Left lobe of liver (tissue), 2 donors: ENCODE measurements around the gene GRM5. TPM values are rescaled to one million over a fixed set of nuclear protein-coding genes. Genes with fewer than 3 reads are reported as not detected.

Source experiments
- ATAC-seq: fragments of 200-7000 bp; cut with Tn5 transposase; one replicate; pipeline ENCODE4 v1.9.1; 2020; ENCODE audit warnings: mild to moderate bottlenecking, moderate library complexity
- DNase-seq: peaks from one replicate; pipeline ENCODE4 v3.0.0-alpha.2; 2020; ENCODE audit warnings: low spot score
- total RNA-seq: library from RNA; stranded (reverse); gene quantifications from one replicate; pipeline ENCODE4 v1.2.1, GENCODE V29; 2021
- donor health status: DM: no; HTN: no; CAD: no; lungs with moderate emphysema.
- donor health status: DM: no; HTN: yes; CAD: no.

GRM5 gene
- total RNA-seq, 1 donor from 2014 or later = not detected

DNA sequence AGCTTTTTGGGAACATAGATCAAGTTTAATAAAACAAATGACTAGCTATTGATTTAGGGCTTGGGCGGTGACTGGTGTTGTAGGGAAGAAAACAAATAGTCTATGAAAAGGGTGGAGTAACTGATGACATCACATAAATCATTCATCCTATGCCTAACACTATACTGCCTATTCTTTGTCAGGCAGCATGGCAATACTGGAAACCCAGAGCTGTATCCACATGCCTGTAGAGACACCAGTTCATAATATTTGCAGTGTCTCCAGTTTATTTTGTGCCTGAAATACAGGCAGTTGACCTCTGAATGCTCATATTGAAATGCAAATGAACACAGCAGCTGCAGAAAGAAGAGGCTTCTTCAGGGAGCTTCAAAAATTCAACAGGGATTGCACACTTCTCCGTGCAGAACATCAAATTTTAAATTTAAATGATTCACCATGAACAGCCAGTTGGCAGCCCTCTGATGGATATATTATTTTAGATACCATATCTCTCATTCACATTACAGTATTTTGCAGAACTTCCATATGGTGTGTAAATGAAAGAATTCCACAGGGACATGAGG, 445.1 kb downstream of the GRM5 start:
- no peak for DNase-seq
- ATAC-seq = no peak

DNA sequence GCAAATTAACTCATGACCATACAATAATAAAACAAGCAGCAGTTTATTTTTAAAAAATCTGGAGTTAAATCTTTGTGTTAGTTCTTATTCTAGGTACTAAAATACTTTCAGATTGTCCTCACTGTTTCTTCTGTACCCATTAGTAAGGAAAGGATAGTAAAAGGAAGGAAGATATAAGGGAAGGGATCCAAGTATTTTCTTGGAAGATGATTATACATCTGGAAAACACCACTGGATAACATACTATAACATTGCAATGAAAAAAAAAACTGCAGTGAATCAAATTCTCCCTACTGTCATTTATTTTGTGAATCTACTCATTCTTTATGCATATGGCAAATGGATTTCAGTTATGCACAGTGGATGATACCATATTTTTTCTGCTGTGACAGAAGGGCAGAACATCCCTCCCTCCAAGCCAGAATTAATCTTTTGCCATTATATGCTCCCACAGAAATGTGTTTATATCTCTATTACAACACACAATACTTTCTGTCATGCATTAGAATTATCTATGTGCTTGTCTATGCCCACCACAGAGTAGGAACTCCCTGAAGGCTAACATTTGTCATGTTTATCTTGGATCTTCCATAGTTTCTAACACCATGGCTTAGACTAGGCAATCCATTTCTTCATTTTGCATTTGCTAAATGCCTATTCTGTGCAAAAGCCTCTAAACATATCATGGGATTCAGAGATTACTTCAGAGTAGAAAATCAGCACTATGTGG, 446.0 kb downstream of the GRM5 start:
- DNase-seq (no peak), ATAC-seq (no peak)

DNA sequence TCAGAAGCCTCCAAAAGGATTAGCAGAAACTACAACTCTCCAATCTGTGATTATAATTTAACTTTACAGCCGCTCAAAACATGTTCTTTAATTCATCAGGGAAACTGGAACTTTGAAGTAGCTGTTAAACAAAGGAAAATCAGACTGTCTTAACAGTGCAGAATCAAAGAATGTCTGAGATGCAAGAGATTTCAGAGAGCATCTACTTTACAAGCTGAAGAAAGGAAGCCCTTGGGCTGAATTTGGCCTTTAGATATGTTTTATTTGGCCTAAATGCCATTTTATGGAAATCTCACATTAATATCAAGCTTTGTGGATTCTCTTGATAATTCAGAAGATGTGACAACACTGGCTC, 446.7 kb downstream of the GRM5 start:
- ATAC-seq (no peak), DNase-seq (no peak)

DNA sequence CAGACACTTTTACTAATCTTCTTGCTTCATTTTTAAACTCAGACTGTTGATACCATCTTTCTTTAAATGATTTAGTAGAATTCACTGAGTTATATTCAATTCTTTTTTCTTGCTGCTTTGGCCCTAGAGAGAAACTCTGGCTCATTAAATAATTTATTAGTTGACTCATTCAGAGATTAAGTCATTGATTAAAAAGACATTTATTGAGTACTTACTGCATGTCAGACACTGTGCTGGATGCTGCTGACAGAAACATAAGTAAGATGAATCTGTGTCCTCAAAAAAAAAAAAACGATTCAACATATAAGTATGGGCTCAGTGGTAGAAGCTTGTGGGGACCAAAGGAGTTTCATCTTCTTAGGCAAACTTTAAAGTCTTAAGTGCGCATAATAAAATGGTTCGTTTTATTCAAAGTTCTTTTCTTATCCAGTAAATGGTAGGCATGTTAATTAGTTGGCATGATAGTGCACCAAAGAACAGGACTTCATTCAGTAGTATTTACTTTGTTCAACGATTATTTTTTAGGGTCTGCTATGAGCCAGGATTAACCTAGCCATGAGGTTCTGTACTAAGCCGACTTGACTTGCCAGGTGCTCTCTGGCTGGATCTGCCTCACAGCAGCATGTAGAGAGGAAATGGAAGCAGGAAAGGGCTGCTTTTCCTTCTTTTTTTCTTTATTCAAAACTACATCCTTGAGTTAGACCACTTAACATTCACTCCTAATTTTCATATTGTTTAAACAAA, 447.3 kb downstream of the GRM5 start:
- no peak for DNase-seq
- no peak for ATAC-seq

- DNase-seq (no peak), ATAC-seq (no peak)
Measured at GRCh38 chr11:88617226-88617625, 448.6 kb downstream of the GRM5 start.

DNA sequence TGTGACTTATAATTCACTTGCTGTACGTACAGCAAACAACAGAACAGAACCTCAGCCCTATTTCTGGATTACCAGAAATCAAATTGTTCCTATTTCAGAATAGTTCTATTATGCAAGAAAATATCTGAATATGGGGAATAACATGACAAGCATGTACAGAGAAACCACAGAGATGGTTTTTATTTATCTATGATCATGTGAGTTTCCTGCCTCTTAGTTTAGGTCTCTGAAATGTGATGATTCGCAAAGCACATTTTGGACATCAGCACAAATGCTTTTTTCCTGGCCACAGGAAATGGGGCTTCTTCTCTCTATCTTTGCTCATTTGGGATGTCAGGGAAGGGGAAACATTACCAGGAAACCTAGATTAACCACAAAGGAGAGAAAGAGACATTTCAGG, 461.5 kb downstream of the GRM5 start:
- no peak for DNase-seq
- no peak for ATAC-seq

DNA sequence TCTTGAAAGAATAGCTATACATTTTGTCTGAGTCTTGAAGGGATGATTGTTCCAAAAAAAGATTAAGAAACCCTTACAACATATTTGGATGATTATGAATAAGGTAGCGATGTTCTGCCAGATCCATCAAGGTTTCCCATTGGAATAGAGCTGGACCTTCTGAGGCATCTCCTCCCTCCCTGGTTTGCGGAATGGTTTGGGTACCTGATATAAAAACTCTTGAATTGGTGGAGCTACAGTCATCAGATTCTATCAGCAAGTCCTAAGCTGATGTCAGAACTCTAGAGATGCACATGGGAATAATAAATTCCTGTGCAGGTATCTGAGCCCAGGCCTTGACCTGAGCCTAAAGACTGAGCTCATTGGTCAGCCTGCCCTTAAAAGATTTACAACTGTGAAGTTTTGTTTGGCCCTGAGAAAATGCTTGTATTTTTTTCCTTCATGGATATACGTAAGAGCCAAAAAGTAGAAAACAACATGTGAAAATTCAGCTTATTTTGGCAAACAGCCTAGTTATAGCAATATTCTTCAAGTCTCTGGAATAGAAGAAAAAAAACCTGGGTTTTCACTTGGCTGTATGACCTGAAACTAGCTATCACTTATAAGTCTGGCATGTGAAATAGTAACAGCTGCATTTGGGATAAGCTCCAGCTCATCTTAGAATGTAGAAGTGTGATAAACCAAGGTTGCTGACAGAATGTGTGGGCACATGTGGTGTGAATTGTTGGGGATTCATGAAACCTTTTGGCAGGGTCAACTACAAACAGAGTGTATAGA, 462.5 kb downstream of the GRM5 start:
- DNase-seq = no peak

DNA sequence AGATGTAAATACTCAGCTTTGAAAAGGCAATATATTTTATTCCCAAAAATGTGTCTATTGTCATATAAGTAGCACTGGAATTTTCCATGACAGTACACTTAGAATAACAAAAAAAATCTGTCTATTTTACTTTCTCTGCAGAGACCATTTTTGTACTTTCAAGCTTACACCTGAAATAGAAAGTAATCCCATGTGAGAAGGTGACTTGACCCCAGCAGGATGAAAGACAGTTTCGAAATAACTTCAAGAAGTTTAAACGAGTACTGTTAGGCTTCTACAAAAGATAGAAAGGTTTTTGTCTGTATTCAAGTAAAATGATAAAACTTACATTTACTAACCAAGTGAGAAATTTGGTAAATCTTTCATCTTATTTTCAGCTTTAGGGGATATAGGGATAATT, 468.4 kb downstream of the GRM5 start:
- ATAC-seq (no peak), DNase-seq (no peak)

More for the DNA sequence above, 462.5 kb downstream of the GRM5 start:
- ATAC-seq = no peak

DNA sequence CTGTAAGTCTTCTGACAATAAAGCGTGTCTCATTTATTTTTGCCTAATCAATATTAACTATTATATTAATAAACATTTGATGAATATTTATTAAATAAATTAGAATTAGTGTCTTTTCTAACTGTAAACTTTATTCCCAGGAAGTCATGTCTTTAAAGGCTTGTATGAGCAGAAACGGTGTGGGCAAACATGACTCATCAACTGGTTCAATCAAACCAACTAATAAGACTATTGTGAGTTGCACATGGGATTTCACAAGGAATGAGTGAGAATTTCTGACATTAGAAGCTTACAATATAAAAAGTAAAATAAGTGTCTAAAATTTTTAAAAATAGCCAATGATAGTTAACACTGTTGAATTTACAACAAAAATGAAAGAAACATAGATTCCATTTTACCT, 469.0 kb downstream of the GRM5 start:
- DNase-seq (no peak), ATAC-seq (no peak)

DNA sequence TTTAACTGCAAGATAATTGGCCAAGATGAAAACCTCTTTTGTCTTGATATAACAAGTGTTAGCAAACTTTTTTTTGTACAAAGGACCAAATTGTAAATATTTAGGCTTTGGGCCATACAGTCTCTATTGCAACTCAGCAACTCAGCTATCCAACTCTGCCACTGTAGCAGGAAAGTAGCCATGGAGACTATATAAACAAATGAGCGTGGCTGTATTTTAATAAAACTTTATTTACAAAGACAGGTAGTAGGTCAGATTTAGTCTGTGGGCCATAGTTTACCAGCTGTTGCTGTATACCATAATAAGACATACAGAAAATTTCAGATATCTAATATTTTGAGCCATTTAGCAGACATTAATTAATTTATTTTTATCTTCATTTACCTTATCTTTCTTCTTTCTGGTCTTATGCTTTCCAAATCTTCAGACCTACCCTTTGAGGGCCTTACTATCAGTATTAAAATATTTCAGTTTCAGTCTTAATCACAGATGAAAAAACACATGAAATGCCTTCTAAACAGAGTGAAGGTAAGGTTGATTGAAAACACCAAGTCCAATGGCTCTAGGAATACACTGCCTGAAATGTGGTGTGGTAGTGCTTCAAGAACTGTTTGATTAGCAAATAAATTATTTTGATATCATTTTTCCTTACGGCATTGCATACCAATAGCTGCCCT, 471.4 kb downstream of the GRM5 start:
- ATAC-seq = no peak
- DNase-seq = no peak

DNA sequence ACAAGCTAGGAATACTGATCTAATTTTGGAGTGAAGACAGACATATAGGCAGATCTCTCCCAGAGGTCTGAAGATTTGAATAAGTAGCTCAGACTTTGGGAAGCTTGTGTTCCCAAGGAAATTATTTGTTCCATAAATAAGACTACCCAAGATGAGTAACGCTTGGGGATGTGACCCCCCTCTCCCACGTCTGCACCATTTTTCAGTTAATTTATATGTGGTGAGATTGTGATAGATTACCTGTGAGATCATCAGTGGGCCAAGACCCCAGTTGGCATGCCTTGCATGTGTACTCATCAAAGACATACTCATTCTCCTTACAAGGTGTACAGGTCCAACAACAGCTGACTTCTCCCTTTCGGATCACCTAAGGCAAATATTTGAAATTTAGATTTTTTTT, 475.4 kb downstream of the GRM5 start:
- DNase-seq (no peak), ATAC-seq (no peak)

GRCh38 chr11:88583251-88583650, 482.5 kb downstream of the GRM5 start:
- DNase-seq (no peak), ATAC-seq (no peak)

- DNase-seq = no peak
- ATAC-seq = no peak
Measured at GRCh38 chr11:88579466-88579865, 486.3 kb downstream of the GRM5 start.

DNA sequence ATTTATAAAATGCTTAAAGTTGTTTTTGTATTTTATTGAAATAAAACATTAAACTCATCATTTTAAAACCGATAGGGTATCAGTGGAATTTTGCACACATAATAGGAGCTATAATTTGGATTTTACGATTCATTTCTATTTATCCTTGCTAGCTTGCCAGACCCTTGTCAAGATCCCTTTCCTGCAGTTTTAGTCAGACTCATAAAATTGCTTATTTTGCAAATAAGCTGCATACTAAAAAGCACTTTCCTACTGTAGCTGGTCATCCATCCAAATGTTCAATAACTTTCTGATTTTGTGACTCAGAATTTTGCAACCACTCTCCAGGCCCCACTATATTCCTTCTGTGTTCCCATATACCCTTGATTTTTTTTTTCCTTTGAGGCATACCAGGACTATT, 489.0 kb downstream of the GRM5 start:
- ATAC-seq = no peak
- no peak for DNase-seq

- no peak for ATAC-seq
- no peak for DNase-seq
Measured at GRCh38 chr11:88575916-88576315, 489.9 kb downstream of the GRM5 start.

DNA sequence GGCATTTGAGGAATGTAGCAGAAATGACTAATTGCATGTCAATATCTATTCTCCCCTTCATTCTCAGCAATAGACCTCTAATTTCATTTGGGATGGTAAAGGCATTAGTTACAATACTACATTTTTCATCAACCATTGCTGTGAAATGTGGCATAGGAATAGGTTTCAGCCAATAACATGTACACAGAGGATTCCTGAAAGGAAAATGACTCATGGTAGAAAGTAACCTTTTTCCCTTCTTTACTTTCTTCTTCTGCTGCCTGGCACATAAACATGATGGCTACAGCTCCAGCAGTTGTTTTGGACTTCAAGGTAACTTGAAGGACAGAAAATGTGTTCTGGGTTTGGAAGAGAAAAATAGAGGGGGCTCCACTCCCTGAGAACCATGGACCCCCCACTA, 496.4 kb downstream of the GRM5 start:
- DNase-seq = no peak
- no peak for ATAC-seq

GRCh38 chr11:88555829-88556202, 510.0 kb downstream of the GRM5 start:
- ATAC-seq = no peak
- no peak for DNase-seq

DNA sequence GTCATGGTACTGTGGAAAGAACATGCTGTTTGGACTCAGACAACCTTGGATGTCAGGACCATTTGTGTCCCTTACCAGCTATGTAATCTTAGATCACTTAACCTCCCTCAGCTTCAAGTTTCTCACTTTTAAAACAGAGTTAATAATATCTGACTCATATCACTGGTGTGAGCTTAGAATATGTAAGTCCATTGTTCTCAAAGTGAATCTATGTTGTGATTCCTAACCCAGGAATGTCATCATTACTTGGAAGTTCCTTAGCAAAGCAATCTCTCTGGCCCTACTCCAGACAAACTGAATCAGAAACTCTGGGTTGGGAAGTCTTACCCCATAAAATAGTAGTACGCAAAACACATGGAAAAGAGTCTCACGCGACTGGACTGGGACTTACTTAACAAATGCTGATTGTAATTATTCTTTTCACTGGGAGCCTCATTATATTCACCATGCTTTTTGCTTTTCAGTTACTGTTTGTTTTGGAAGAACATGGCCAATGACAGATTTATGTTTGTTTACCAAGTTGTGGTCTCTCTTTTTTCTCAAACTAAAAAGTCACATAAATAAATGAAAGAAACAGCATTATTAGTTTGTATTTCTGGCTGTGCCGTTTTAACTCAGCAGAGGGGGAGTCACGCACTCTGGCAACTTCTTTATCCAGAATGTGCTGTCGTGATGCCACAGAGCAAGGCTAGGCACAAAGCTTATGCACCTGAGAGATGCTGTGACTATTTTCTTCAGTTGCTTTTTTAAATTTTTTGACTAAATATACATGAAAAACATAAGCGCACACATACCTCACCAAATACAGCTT, 510.6 kb downstream of the GRM5 start:
- no peak for ATAC-seq

DNA sequence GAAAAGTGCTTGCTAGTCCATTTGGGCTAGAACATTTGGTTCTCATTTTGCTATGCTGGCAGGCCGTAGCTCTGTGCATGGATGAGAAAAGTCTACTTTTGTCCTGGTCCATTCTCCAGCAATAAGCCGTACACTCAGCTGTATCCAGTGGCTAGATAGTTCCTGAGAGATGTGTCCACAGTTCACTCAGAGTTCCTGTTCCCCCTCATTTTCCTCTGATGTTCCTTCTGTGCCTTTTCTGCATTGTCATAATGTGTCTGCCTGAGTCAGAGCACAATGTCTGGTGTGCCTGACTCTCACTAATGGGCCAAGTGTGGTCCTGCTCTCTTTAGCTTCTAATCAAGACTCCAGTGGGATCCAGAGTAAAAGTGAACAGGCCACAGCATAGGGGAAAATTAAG, 512.6 kb downstream of the GRM5 start:
- DNase-seq (no peak), ATAC-seq (no peak)

More for the DNA sequence above, 510.6 kb downstream of the GRM5 start:
- no peak for DNase-seq

DNA sequence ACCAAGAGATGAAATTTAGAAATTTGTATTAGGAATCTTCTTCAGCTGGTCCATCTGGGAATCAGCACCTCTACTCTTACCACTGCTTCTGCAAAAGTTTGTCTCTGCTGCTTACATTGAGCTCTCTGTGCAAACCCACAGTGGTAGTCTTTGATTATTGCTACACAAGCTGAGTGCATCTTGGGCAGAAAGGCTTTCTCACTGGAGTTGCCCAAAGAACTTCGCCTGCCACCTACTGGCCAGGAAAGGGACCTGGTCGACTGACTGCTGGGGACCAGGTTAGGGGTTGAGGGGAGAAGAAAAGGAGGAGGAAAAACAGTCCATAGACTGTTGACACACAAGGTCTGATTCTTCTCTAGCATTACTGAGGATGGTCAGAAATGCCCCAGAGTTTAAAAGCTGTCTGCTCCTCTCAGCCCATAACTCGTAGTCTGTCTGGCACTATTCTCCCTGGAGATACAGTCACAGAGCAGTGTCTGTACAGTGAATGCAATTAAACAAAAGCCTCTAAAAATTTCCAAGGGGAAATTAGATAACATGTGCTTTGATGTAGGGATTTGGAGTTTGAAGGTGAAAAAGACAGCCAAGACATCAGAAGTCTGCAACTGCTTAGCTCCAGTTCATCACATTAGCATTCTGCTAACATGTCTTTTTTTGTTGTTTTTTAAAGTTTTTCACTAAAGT, 513.3 kb downstream of the GRM5 start:
- ATAC-seq (peak; percentile 94), DNase-seq (peak; percentile 49)
